ENCODE data around the gene CAMK2D.

The CAMK2D gene

DNA sequence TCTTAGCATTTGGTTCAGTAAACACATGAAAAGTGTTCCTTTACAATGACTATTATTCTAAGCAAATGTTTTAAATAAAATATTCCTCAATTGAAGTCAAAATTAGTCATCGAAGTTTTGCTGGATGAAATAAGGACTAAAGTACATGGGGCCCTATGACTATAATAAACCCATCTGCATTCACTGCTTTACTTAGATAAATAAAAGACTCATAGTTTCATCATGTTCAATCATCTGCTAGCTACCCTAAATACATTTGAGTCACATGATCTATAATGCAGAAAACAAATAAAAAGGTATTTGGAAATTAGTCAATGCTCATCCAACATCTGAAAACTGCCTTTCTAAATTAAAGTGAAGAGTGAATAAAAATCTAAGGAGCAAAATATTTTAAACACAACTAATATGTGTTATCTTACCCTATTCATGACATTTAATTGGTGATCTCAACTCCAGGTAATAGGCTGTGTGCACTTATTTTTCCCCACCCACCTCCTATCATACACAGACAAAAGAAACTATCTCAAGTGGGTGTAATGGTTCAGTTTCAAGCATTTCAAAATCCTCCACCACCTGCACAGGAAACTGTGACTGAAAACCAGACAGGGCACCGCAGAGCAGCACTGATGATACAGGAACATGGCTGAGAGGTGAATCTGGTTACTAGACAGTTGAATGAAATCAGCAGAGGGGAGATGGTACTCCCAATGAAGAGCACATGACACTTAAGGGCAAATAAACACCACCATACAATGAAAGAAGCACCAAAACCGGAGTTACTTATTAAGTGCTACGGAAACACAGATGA, 78.6 kb downstream of the CAMK2D start:
- no peaks in the 10 kb centered on the region for H4K20me1 ChIP-seq (ENCODE audit: insufficient read depth, low read length)
- H2AFZ ChIP-seq (ENCODE audit: low read length), result 0 out of 2 replicates have a peak overlapping the region, but pooled peaks have one; percentile 5
- no peaks in the 10 kb centered on the region for H3K9me2 ChIP-seq (replicated peaks; ENCODE audit: insufficient read depth, low read length)
- H3K4me3 ChIP-seq (ENCODE audit: low read length), result no peak overlapping the region
- H3K36me3 ChIP-seq (replicated peaks; ENCODE audit: insufficient read depth, low read length), result no peaks in the 10 kb centered on the region
- no peak overlapping the region for H3K9ac ChIP-seq (ENCODE audit: low read length)
- no peaks in the 10 kb centered on the region for H3K27me3 ChIP-seq (replicated peaks; ENCODE audit: insufficient read depth, low read length)
- peak overlapping the region; percentile 57; the same call in 1 of the 2 replicates for H3K27ac ChIP-seq (ENCODE audit: low read length)
- H3F3A ChIP-seq (ENCODE audit: insufficient read depth, low read length), result peaks cover 25% of the 10 kb centered on the region
- TF ChIP-seq EZH2 (optimal IDR thresholded peaks at IDR 0.05; ENCODE audit: low read depth, low read length) (no peak), EZH2phosphoT487 (IDR thresholded peaks at IDR 0.05; ENCODE audit: low read length) (no peak)
- no peaks in the 10 kb centered on the region for H3K9me3 ChIP-seq (replicated peaks; ENCODE audit: insufficient read depth, low read length)
- no peaks in the 10 kb centered on the region for H3K79me2 ChIP-seq (ENCODE audit: low read length)
- H3K4me1 ChIP-seq (ENCODE audit: low read length), result peaks cover 26% of the 10 kb centered on the region
- DNase-seq, result peak; percentile 89
- H3K4me2 ChIP-seq (ENCODE audit: low read depth, low read length), result peak overlapping the region; percentile 46

DNA sequence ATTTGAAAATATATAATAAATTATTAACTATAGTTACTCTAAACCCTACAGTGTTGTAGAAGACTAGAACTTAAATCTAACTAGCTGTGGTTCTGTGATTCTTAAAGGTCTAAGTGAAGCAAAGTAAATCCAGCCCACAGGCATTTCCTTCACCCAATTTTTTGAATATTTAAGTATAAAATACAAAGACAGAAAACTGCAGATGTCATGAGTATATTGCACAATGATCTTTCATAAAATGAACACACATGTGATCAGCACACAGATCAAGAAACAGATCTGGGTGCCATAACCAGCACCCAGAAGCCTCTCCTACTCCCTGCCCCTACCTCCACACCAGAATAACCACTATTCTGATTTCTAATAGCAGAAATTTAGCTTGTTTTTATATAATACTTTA, 82.9 kb downstream of the CAMK2D start:
- Histone ChIP-seq H3K9me3 (replicated peaks; ENCODE audit: insufficient read depth, low read length) (no peaks in the 10 kb centered on the region), H2AFZ (ENCODE audit: low read length) (no peak overlapping the region), H3K9me2 (replicated peaks; ENCODE audit: insufficient read depth, low read length) (no peaks in the 10 kb centered on the region), H3K36me3 (replicated peaks; ENCODE audit: insufficient read depth, low read length) (no peaks in the 10 kb centered on the region), H3F3A (ENCODE audit: insufficient read depth, low read length) (peaks cover 13% of the 10 kb centered on the region), H3K27me3 (replicated peaks; ENCODE audit: insufficient read depth, low read length) (no peaks in the 10 kb centered on the region), H3K4me3 (ENCODE audit: low read length) (no peak overlapping the region), H4K20me1 (ENCODE audit: insufficient read depth, low read length) (no peaks in the 10 kb centered on the region), H3K9ac (ENCODE audit: low read length) (no peak overlapping the region), H3K27ac (ENCODE audit: low read length) (no peak overlapping the region), H3K4me1 (ENCODE audit: low read length) (peaks cover 12% of the 10 kb centered on the region), H3K79me2 (ENCODE audit: low read length) (no peaks in the 10 kb centered on the region), H3K4me2 (ENCODE audit: low read depth, low read length) (no peak overlapping the region)
- no peak for TF ChIP-seq EZH2 (optimal IDR thresholded peaks at IDR 0.05; ENCODE audit: low read depth, low read length)
- no peak for TF ChIP-seq EZH2phosphoT487 (IDR thresholded peaks at IDR 0.05; ENCODE audit: low read length)
- TF ChIP-seq, protein P1, sequence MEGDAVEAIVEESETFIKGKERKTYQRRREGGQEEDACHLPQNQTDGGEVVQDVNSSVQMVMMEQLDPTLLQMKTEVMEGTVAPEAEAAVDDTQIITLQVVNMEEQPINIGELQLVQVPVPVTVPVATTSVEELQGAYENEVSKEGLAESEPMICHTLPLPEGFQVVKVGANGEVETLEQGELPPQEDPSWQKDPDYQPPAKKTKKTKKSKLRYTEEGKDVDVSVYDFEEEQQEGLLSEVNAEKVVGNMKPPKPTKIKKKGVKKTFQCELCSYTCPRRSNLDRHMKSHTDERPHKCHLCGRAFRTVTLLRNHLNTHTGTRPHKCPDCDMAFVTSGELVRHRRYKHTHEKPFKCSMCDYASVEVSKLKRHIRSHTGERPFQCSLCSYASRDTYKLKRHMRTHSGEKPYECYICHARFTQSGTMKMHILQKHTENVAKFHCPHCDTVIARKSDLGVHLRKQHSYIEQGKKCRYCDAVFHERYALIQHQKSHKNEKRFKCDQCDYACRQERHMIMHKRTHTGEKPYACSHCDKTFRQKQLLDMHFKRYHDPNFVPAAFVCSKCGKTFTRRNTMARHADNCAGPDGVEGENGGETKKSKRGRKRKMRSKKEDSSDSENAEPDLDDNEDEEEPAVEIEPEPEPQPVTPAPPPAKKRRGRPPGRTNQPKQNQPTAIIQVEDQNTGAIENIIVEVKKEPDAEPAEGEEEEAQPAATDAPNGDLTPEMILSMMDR (IDR thresholded peaks at IDR 0.05; ENCODE audit: low read length), result no peak
- no peak for DNase-seq

DNA sequence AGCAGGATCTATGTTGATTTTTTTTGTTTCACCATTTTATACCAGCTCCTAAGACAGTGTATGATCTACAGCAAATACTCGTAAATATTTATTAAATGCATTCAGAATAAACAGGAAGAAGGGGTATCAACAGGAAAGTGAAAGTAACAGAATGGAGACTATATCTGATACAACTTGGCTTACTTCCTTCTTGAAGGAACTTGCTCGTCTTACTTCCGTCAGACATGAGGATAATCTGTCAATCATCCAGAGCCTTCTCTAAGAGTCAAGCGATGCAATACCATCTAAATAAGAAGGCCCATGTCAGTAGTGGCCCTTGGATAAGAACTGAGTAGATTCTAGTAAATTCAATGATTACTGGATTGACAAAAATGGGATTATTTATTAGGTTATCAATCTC, 84.2 kb downstream of the CAMK2D start:
- no peak overlapping the region for H3K9ac ChIP-seq (ENCODE audit: low read length)
- H3K4me2 ChIP-seq (ENCODE audit: low read depth, low read length), result no peak overlapping the region
- no peak overlapping the region for H2AFZ ChIP-seq (ENCODE audit: low read length)
- no peaks in the 10 kb centered on the region for H3K27me3 ChIP-seq (replicated peaks; ENCODE audit: insufficient read depth, low read length)
- H3K9me3 ChIP-seq (replicated peaks; ENCODE audit: insufficient read depth, low read length), result 0 out of 2 replicates have a peak, but pooled peaks cover 2% of the 10 kb centered on the region
- no peak for DNase-seq
- no peaks in the 10 kb centered on the region for H3K9me2 ChIP-seq (replicated peaks; ENCODE audit: insufficient read depth, low read length)
- H3F3A ChIP-seq (ENCODE audit: insufficient read depth, low read length), result no peaks in the 10 kb centered on the region
- no peak overlapping the region for H3K4me3 ChIP-seq (ENCODE audit: low read length)
- TF ChIP-seq EZH2 (optimal IDR thresholded peaks at IDR 0.05; ENCODE audit: low read depth, low read length) (no peak), EZH2phosphoT487 (IDR thresholded peaks at IDR 0.05; ENCODE audit: low read length) (no peak)
- TF ChIP-seq, protein P1 (IDR thresholded peaks at IDR 0.05; ENCODE audit: low read length), result no peak
- H3K36me3 ChIP-seq (replicated peaks; ENCODE audit: insufficient read depth, low read length), result no peaks in the 10 kb centered on the region
- H4K20me1 ChIP-seq (ENCODE audit: insufficient read depth, low read length), result no peaks in the 10 kb centered on the region
- H3K4me1 ChIP-seq (ENCODE audit: low read length), result peaks cover 10% of the 10 kb centered on the region
- H3K27ac ChIP-seq (ENCODE audit: low read length), result no peak overlapping the region
- no peaks in the 10 kb centered on the region for H3K79me2 ChIP-seq (ENCODE audit: low read length)
